ENCODE measurements around the gene PRG2.

The PRG2 gene

DNA sequence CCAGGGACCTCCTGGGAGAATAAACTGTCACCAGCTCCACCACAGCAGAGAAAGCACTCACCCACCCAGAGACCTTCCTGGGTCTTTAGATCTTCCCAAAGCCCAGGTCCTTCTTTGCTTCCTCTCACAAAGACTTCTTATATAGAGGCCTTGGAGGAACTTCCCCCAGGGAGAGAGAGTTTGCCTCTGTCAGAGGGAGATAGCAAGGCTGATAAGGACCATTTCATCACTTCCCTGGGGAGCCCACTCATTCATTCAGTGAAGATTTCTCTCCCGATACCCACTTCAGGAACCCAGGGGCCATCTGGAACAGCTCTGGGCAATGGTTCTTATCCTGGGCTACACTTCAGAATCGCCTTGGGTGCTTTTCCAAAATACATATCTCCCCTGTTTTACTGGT, at the start of gene PRG2:
Gene PRG2, minus strand, starts transcription at position 116 of the 400 bp plus-strand sequence. CDS start 706 bp downstream, outside the sequence.
- DNase-seq (ENCODE audit: low read depth), result no peak

DNA sequence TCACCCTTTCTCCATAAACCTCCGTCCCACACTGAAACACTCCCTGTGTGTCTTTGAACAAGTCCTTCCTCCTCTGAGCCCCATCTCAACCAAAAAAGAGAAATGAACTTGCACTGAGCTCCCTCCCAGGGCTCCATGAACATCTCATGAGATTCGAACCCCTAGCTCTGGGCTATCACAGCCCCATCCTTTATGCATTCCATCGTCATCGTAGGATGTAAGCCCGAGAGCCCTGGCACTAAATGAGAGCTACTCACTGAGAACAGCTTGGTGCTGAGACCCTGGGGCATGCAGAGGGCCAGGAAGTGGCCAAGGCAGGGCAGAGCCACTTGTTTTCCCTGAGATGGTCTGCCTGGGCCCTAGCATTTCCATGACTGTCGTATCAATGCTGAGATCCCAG, 49.3 kb upstream of the PRG2 start:
- no peak for DNase-seq (ENCODE audit: low read depth)

- no peak for DNase-seq (ENCODE audit: low read depth)
These were observed 48.2 kb upstream of the PRG2 start for GRCh38 chr11:57438345-57439285.

- no peak for DNase-seq (ENCODE audit: low read depth)
These were observed 45.6 kb upstream of the PRG2 start for GRCh38 chr11:57436031-57436430.

GRCh38 chr11:57434640-57435546, 44.4 kb upstream of the PRG2 start:
- DNase-seq (ENCODE audit: low read depth), result no peak

DNA sequence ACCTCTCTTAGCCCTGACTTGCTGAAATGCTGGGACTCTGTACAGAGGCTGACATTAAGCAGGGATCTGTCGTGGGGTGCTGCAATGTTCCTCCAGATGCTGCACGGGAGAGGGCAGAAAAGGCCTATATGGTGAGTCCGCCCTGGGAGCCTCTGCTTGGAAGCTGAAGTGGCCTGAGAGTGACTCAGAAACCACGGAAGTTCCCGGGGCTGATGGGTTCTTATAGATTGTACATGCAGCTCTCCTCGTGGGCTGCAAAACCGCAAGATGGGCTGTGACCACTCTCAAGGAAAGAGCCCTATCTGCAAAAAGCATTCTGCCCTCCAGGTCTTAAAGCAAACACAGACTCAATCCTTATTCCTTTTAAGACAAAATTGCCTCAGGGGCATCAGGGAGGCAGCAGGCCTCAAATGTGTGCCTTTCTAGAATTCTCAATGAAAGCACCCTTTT, 42.3 kb upstream of the PRG2 start:
- no peak for DNase-seq (ENCODE audit: low read depth)

GRCh38 chr11:57432149-57432561, 41.7 kb upstream of the PRG2 start:
- DNase-seq (ENCODE audit: low read depth), result no peak

DNA sequence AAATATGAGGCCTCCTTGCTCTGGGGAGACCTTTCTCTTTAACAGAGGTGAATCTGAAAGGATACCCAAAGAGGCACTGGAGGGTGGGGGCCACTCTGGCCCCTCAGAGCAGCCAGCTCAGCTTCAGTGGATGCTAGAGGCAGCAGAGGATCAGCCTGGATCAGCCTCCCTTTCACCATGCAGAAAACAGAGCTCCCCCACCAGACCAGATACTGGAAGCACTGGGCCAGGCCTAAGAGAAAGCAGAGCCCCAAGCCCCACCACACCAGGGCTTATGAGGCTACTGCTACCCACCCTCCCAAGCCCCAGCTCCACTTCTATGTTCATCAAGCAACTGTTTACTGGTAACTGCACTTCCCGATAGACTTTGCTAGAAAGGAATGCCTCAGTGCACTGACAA, 40.5 kb upstream of the PRG2 start:
- DNase-seq (ENCODE audit: low read depth), result no peak

- DNase-seq (ENCODE audit: low read depth), result no peak
These were observed 39.5 kb upstream of the PRG2 start for GRCh38 chr11:57429946-57430345.

- no peak for DNase-seq (ENCODE audit: low read depth)
These were observed 38.2 kb upstream of the PRG2 start for GRCh38 chr11:57428643-57429042.

GRCh38 chr11:57427727-57428082, 37.3 kb upstream of the PRG2 start:
- no peak for DNase-seq (ENCODE audit: low read depth)

DNA sequence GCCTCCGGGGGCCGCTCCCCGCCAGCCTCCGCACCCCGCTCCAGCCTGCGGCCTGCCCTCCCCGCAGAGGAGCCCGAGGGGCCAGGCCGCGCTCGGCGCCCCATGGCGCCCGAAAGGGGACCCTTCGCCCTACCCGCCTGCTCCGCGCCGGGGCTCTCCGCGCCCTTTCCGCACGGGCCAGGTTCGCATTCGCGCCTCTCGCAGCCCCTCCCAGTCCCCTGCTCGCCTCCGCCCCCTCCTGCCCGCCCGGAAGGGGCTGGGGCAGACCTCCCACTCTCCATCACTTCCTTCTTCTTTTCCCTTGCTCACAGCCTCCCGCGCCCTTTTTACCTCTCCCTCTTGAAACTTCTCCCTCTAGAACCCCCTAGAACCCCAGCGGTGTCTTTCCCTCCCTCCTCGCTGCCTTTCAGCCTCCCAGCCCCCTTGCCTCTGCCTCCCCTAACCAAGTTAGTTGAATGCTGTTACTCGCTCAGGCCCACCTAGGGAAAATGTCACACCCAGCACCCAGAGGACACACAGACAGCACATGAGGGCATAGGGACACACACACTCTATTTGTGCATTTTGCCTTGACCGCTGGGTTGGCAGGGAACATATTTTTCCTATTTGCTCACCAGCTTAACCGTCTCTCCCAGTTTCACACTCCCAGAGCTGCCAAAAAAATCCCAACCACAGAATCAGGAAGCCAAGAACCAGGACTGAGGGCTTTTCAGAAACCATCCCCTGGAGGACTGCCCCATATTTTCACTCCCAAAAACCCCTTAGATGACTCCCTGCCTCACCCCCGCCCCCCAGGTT, 36.7 kb upstream of the PRG2 start, which contains the start of gene SLC43A3:
Gene SLC43A3, minus strand, starts transcription at position 193 of the 798 bp plus-strand sequence. CDS start 949 bp downstream, outside the sequence.
- DNase-seq (ENCODE audit: low read depth), result peak; percentile 53

DNA sequence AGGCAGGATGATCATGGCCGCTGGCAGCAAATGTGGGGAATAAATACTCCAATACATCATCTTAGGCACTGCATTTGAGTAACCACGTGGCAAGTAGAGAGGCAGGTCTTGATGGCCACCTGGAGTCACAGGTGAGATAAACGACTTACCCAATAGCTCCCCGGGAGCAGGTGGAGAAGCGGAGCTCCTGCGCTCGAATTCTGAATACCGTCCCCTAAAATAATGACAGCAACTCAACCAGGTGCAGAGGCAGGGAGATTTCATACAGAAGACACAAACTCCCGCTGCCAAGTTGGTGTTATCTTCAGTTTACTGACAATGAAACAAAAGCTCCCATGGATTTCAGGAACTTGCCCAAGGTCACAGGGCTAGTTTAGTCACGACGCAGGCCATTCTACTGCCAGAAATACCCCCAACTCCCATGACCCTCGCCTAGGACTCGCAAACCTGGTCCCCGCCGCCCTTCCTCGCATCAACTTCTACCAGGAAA, 36.0 kb upstream of the PRG2 start:
- no peak for DNase-seq (ENCODE audit: low read depth)

DNA sequence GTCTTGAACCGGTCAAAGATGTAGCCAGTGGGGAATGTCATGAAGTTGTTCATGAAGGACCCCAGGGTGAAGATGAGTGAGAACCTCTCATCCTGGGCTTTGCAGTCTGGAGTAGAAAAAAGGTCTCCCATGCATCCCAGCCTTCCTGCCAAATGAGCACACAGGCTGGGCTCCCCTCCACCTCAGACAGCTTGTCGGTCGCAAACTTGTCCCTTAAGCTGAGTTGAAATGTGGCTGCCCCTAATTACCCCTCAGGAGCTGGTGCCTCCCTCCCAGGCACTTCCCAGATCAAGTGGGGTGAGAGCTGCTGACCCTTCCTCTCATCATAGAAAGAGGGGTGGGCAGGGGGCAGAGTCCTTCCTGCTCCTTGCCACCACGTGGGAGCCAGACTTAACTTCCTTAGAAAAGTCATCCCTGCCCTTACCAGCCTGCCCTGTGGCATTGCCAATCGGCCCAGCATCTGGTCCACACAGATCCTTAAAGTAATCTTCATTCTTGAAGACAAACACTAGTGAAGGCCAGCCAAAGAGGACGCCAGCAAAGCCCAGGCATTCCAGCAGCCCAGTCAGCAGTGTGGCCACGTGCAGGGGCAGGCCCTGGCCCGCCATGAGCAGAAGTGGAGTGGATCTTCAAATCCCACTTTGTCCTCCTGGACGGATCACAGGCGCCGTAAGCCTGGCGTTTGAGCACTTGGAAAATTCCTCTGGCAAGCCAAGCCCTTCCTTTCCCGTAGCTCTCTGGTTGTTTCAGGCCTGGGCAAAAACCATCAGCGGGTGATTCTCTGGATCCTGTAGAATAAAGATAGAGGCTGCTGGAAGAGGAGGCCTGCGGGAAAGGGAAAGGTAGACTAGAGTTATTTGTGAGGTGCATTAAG, 35.4 kb upstream of the PRG2 start:
- DNase-seq (ENCODE audit: low read depth), result no peak

- DNase-seq (ENCODE audit: low read depth), result peak; percentile 67
These were observed 34.5 kb upstream of the PRG2 start for GRCh38 chr11:57424792-57425564.

GRCh38 chr11:57424137-57424791, 33.8 kb upstream of the PRG2 start:
- no peak for DNase-seq (ENCODE audit: low read depth)

DNA sequence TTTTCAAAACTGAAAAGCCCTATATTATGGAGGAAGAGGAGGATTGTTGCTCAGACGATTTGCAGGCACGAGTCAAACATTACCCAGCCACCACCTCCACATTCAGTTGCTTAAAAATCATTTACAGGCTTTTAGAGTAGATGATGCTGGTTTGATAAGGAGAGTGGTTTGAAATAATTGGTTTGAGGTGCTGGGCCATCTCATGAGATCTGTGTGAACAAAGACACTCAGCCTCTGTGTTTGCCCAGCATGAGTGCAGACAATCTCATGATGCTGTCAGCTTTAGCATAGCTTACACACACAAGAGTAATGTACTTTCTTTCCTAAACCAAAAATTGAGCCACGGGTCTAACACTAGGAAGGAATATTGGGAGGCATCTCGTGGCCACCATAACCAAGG, 32.2 kb upstream of the PRG2 start:
- no peak for DNase-seq (ENCODE audit: low read depth)

DNA sequence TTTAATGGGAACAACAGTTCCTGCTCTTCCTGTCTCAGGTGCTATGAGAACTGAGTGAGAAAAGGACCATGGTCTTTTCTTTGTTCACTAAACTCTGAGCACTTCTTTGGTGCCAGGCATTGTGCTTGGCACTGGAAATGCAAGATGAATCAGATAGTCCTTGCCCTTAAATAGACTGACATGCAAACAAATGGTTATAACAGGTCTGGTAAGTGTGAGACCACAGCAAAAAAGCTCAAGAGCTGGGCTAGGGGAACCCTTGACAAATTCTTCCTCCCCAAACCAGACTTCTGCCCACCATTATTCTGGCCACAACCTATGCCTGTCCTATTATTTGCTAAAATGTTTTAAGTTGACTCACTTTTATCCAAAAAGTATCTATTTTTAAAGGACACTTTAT, 31.4 kb upstream of the PRG2 start:
- no peak for DNase-seq (ENCODE audit: low read depth)

DNA sequence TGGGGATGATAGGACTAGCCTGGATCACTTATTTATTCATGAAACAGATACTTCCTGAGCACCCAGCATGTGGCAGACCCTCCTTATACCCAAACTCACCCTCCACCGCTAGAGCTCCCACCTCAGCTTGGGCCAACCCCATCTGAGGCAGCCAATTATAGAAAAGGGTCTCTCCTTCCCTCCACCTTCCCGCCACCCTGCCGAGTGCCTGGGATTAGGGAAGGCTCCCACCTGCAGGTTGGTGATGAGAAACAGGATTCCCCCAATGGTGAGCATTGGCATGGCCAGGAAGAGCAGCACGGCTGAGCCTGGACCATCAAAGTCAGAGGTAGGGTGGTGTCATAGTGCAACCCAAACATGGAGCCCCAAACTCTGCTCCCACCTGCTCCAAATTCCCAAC, 30.6 kb upstream of the PRG2 start:
- DNase-seq (ENCODE audit: low read depth), result no peak

All from activated T-helper 1 cell treated with Interleukin-2 at 50 U/mL for 16 hours (primary cell).